ENCODE results near the gene RETREG3. TPM values are rescaled to one million over a fixed set of nuclear protein-coding genes. Genes with fewer than 3 reads are reported as not detected.
A peak's percentile ranks its signal among the peaks of the same experiment; 100 is the strongest.

The RETREG3 gene
- total and polyA plus RNA-seq, 9 of the 15 experiments (the other 6 are each of a cell fraction or from before 2014, with no cell fraction given), result 4.1 to 39.0 (median 16.9) TPM

DNA sequence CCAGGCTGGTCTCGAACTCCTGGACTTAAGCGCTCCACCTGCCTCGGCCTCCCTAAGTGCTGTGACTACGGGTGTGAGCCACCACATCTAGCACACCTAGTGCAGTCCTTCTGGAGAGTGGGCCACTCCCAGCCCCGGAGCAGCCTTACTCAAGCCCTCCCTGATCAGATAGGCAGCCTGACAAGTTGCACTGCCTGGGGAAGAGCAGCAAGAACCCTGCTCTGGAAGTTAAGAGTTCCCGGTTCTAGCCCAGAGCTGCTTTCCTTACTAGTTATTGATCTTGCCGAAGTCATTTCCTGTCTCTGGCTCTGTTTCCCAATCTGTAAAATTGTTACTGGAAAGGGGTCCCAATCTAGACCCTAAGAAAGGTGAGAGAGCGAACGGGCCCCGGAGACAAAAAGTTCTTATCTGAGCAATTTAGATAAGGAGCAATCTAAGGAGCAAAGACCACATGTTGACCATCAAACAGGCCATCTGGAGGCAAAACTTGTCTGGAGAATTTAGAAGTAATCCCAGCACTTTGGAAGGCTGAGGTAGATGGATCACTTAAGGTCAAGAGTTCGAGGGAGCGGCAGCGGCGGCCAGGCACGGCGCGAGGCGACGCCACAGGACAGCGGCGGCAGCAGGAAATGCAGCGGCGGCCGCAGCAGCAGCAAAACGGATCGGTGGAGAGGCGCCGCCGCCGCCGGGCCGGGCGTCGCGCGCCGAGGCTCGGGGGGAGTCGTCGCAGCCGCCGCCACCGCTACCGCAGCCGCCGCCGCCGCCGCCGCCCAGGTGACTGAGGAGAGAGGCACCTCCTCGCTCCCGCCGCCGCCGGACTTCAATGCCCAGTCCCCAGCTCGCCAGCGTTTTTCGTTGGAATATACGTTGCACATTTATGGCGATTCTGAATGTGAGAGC, 77.5 kb downstream of the RETREG3 start (continued):
- TF ChIP-seq, protein P1, sequence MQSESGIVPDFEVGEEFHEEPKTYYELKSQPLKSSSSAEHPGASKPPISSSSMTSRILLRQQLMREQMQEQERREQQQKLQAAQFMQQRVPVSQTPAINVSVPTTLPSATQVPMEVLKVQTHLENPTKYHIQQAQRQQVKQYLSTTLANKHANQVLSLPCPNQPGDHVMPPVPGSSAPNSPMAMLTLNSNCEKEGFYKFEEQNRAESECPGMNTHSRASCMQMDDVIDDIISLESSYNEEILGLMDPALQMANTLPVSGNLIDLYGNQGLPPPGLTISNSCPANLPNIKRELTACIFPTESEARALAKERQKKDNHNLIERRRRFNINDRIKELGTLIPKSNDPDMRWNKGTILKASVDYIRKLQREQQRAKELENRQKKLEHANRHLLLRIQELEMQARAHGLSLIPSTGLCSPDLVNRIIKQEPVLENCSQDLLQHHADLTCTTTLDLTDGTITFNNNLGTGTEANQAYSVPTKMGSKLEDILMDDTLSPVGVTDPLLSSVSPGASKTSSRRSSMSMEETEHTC (IDR thresholded peaks at IDR 0.05), result 0 out of 2 replicates have a peak, but pooled peaks have one; percentile 7
- TF ChIP-seq EP300 (IDR thresholded peaks at IDR 0.05; ENCODE audit: low read length) (no peak), ZNF23 (CRISPR knock-in tag; IDR thresholded peaks at IDR 0.05) (no peak), ARID3A (IDR thresholded peaks at IDR 0.05; ENCODE audit: borderline replicate concordance, low read depth, low read length) (no peak), WHSC1 (IDR thresholded peaks at IDR 0.05; ENCODE audit: low read length) (no peak), C11orf30 (IDR thresholded peaks at IDR 0.05; ENCODE audit: low read depth) (no peak), EWSR1 (IDR thresholded peaks at IDR 0.05; ENCODE audit: borderline replicate concordance, low read depth, partially characterized antibody) (no peak), NCOA4 (IDR thresholded peaks at IDR 0.05; ENCODE audit: partially characterized antibody) (no peak), PTRF (tag; IDR thresholded peaks at IDR 0.05) (no peak), FOSL1 (tag; conservative IDR thresholded peaks at IDR 0.05) (peak; percentile 40), TAF1 (IDR thresholded peaks at IDR 0.05; ENCODE audit: control insufficient read depth, extremely low read depth, insufficient read depth, low read length, severe bottlenecking) (peak; percentile 28), RNF2 (IDR thresholded peaks at IDR 0.05) (peak; percentile 41; the same call in 1 of the 2 replicates), MCM5 (IDR thresholded peaks at IDR 0.05; ENCODE audit: low read depth) (no peak), ETS1 (conservative IDR thresholded peaks at IDR 0.05; ENCODE audit: control insufficient read depth, low read depth, low read length) (no peak), ATF7 (IDR thresholded peaks at IDR 0.05) (peak; percentile 27; the same call in 1 of the 2 replicates), ZFX (CRISPR knock-in tag; IDR thresholded peaks at IDR 0.05) (no peak), PKNOX1 (IDR thresholded peaks at IDR 0.05) (peak; percentile 30; the same call in 1 of the 2 replicates)
- TF ChIP-seq, protein P2, sequence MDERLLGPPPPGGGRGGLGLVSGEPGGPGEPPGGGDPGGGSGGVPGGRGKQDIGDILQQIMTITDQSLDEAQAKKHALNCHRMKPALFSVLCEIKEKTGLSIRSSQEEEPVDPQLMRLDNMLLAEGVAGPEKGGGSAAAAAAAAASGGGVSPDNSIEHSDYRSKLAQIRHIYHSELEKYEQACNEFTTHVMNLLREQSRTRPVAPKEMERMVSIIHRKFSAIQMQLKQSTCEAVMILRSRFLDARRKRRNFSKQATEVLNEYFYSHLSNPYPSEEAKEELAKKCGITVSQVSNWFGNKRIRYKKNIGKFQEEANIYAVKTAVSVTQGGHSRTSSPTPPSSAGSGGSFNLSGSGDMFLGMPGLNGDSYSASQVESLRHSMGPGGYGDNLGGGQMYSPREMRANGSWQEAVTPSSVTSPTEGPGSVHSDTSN (CRISPR knock-in tag; IDR thresholded peaks at IDR 0.05; ENCODE audit: low read depth), result no peak
- TF ChIP-seq, protein P2 (tag; conservative IDR thresholded peaks at IDR 0.05; ENCODE audit: low read depth), result peak; percentile 74
